HEK293 (cell line): Measurements from ENCODE around the gene SMC3.

Experiments used
- CTCF ChIP-seq: fragments of 450-650 bp; formaldehyde crosslinking; IDR thresholded peaks from 2 replicates; pipeline ENCODE4 v1.5.1; 2016; ENCODE audit warnings: missing biosample characterization, missing genetic modification characterization
- REST ChIP-seq: fragments of 450-650 bp; formaldehyde crosslinking; IDR thresholded peaks from 2 replicates; pipeline ENCODE4 v1.5.1; 2016; ENCODE audit warnings: missing biosample characterization, missing genetic modification characterization

- TF ChIP-seq CTCF (tag by site-specific recombination) (no peak), REST (no peak)
Measured at GRCh38 chr10:110539091-110539490, 28.4 kb upstream of the SMC3 start.
